ENCODE measurements around the gene NFKBIL1. TPM values are rescaled to one million over a fixed set of nuclear protein-coding genes. Genes with fewer than 3 reads are reported as not detected.
A peak's percentile ranks its signal among the peaks of the same experiment; 100 is the strongest.

NFKBIL1 gene
- total RNA-seq, 4 donors from 2014 or later = 23.7 to 34.0 (median 27.5) TPM

- intact Hi-C loops (cut with DNase I) = no loop called here
- TF ChIP-seq CTCF (IDR thresholded peaks at IDR 0.05) = no peak
- TF ChIP-seq POLR2A (IDR thresholded peaks at IDR 0.05) = no peak
- Histone ChIP-seq H3K36me3 (no peaks in the 10 kb centered on the region), H3K4me3 (replicated peaks in 1 of 3) (no peak overlapping the region), H3K27me3 (no peaks in the 10 kb centered on the region), H3K27ac (no peak overlapping the region), H3K9me3 (no peaks in the 10 kb centered on the region), H3K4me1 (peaks cover 10 to 12% of the 10 kb centered on the region in 2 donors)
- 80 to 82% methylated on average over 12 of the region's 12 CpGs for WGBS, 2 donors
- no peak for DNase-seq
Observed at GRCh38 chr6:31578184-31579118, 31.0 kb downstream of the NFKBIL1 start.

GRCh38 chr6:31579119-31579505 is 31.7 kb downstream of the NFKBIL1 start:
- peaks cover 10 to 12% of the 10 kb centered on the region in 2 donors for H3K4me1 ChIP-seq
- intact Hi-C loops (cut with DNase I) = no loop called here
- 86 to 94% methylated on average over 3 of the region's 3 CpGs for WGBS, 2 donors
- no peak overlapping the region for H3K27ac ChIP-seq
- TF ChIP-seq POLR2A (IDR thresholded peaks at IDR 0.05) = no peak
- TF ChIP-seq CTCF (IDR thresholded peaks at IDR 0.05) = no peak
- H3K36me3 ChIP-seq = no peaks in the 10 kb centered on the region
- H3K27me3 ChIP-seq = no peaks in the 10 kb centered on the region
- no peaks in the 10 kb centered on the region for H3K9me3 ChIP-seq
- H3K4me3 ChIP-seq (replicated peaks in 1 of 3) = no peak overlapping the region
- DNase-seq = no peak

GRCh38 chr6:31579546-31580437 is 32.4 kb downstream of the NFKBIL1 start:
- H3K4me1 ChIP-seq = peaks cover 10 to 12% of the 10 kb centered on the region in 2 donors
- H3K27me3 ChIP-seq = no peaks in the 10 kb centered on the region
- H3K9me3 ChIP-seq = no peaks in the 10 kb centered on the region
- no peaks in the 10 kb centered on the region for H3K36me3 ChIP-seq
- DNase-seq = no peak
- no peak for TF ChIP-seq CTCF (IDR thresholded peaks at IDR 0.05)
- TF ChIP-seq POLR2A (IDR thresholded peaks at IDR 0.05) = no peak
- intact Hi-C loops (cut with DNase I) = no loop called here
- no peak overlapping the region for H3K4me3 ChIP-seq (replicated peaks in 1 of 3)
- H3K27ac ChIP-seq = no peak overlapping the region
- WGBS, 2 donors = 91 to 92% methylated on average over 8 of the region's 8 CpGs

- Histone ChIP-seq H3K4me3 (replicated peaks in 1 of 3) (peak overlapping the region in 2 of 3 donors; percentile 58 to 91), H3K27me3 (no peaks in the 10 kb centered on the region), H3K27ac (peak overlapping the region in 2 of 3 donors; percentile 10 to 83), H3K36me3 (no peaks in the 10 kb centered on the region), H3K9me3 (no peaks in the 10 kb centered on the region), H3K4me1 (peaks cover 10 to 12% of the 10 kb centered on the region in 2 donors)
- intact Hi-C loops (cut with DNase I) = no loop called here
- no peak for DNase-seq
- TF ChIP-seq POLR2A (IDR thresholded peaks at IDR 0.05) (no peak), CTCF (IDR thresholded peaks at IDR 0.05) (no peak)
- 40 to 43% methylated on average over 11 of the region's 11 CpGs for WGBS, 2 donors
Observed at GRCh38 chr6:31580438-31580740, 33.0 kb downstream of the NFKBIL1 start.

Data from thyroid gland (tissue), 4 donors.